HG03175 (cell line): Measurements from ENCODE around the gene CTSA.
"Not testable (repeated sequence)": the region's sequence is repeated elsewhere in the genome, so short reads cannot be mapped to it uniquely, and the experiment has no call there.

Experiments used
- ATAC-seq: cut with Tn5 transposase; IDR thresholded peaks from one replicate; pipeline ENCODE4 v1.9.1; 2021; ENCODE audit warnings: mild to moderate bottlenecking, moderate library complexity; ENCODE audit not compliant: unreplicated experiment

The CTSA gene

GRCh38 chr20:45892828-45893500 is 1.8 kb downstream of the CTSA start:
- ATAC-seq: no peak

- ATAC-seq: no peak
Measured at GRCh38 chr20:45893831-45894230, 2.7 kb downstream of the CTSA start.

GRCh38 chr20:45894797-45895196 is 3.7 kb downstream of the CTSA start:
- no peak for ATAC-seq

GRCh38 chr20:45896641-45897161 is 5.6 kb downstream of the CTSA start:
- no peak for ATAC-seq

GRCh38 chr20:45897289-45897688 is 6.2 kb downstream of the CTSA start:
- no peak for ATAC-seq

GRCh38 chr20:45897692-45898091 is 6.6 kb downstream of the CTSA start:
- ATAC-seq: no peak

- ATAC-seq: no peak
Measured at GRCh38 chr20:45898285-45898684, 7.2 kb downstream of the CTSA start.

- no peak for ATAC-seq
Measured at GRCh38 chr20:45899046-45899835, 8.1 kb downstream of the CTSA start.

GRCh38 chr20:45901332-45901731 is 10.2 kb downstream of the CTSA start:
- ATAC-seq: not testable (repeated sequence)

GRCh38 chr20:45902199-45902701 is 11.1 kb downstream of the CTSA start:
- ATAC-seq: no peak

GRCh38 chr20:45904583-45905504 is 13.7 kb downstream of the CTSA start:
- no peak for ATAC-seq

GRCh38 chr20:45905505-45906079 is 14.5 kb downstream of the CTSA start:
- ATAC-seq: no peak

GRCh38 chr20:45907219-45907948 is 16.2 kb downstream of the CTSA start:
- ATAC-seq: no peak

- no peak for ATAC-seq
Measured at GRCh38 chr20:45908084-45908483, 16.9 kb downstream of the CTSA start.

- ATAC-seq: no peak
Measured at GRCh38 chr20:45909336-45909808, 18.2 kb downstream of the CTSA start.

GRCh38 chr20:45909817-45910669 is 18.9 kb downstream of the CTSA start:
- ATAC-seq: no peak

GRCh38 chr20:45910670-45911485 is 19.7 kb downstream of the CTSA start:
- peak; percentile 90 for ATAC-seq
